Spleen (tissue), 11 donors: ENCODE results near the gene CT45A1. TPM values are rescaled to one million over a fixed set of nuclear protein-coding genes. Genes with fewer than 3 reads are reported as not detected.
A peak's percentile ranks its signal among the peaks of the same experiment; 100 is the strongest.
"Not testable (repeated sequence)": the region's sequence is repeated elsewhere in the genome, so short reads cannot be mapped to it uniquely, and the experiment has no call there.

ENCODE experiments used
- DNase-seq: peaks from one replicate; pipeline ENCODE4 v3.0.0-alpha.2; 2020
- H3K27ac ChIP-seq, 8 donors: fragments of 200-600 bp; sonication (generic) in 7 of 8; 1 replicate in 4 of 8; 2 replicates in 4 of 8; pipeline versions ENCODE4 v1.5.0 to v1.8.0; 2016 to 2021; ENCODE audit warnings: inconsistent platforms in 4 of 8, mild to moderate bottlenecking in 4 of 8, moderate library complexity in 1 of 8
- H3K27me3 ChIP-seq, 7 donors: fragments of 200-600 bp; sonication (generic) in 6 of 7; replicated peaks in 1 of 7; 1 replicate in 4 of 7; 2 replicates in 3 of 7; pipeline versions ENCODE4 v1.5.0 to v1.8.0; 2016 to 2021; ENCODE audit warnings: inconsistent platforms in 3 of 7, mild to moderate bottlenecking in 1 of 7
- H3K36me3 ChIP-seq, 6 donors: fragments of 200-600 bp; sonication (generic) in 5 of 6; 1 replicate in 4 of 6; 2 replicates in 2 of 6; pipeline versions ENCODE4 v1.5.0 to v1.8.0; 2016 to 2021; ENCODE audit warnings: inconsistent platforms in 2 of 6
- H3K4me1 ChIP-seq, 6 donors: fragments of 200-600 bp; sonication (generic) in 5 of 6; 1 replicate in 3 of 6; 2 replicates in 3 of 6; pipeline versions ENCODE4 v1.5.0 to v1.8.0; 2016 to 2021; ENCODE audit warnings: inconsistent platforms in 3 of 6
- H3K4me3 ChIP-seq, 8 donors: fragments of 200-600 bp; sonication (generic) in 7 of 8; 1 replicate in 4 of 8; 2 replicates in 4 of 8; pipeline versions ENCODE4 v1.5.0 to v1.8.0; 2016 to 2021; ENCODE audit warnings: inconsistent platforms in 4 of 8, mild to moderate bottlenecking in 4 of 8, moderate library complexity in 2 of 8
- H3K9me3 ChIP-seq, 8 donors: fragments of 200-600 bp; sonication (generic) in 7 of 8; 1 replicate in 4 of 8; 2 replicates in 4 of 8; pipeline versions ENCODE4 v1.5.0 to v1.8.0; 2016 to 2021; ENCODE audit warnings: inconsistent platforms in 4 of 8
- CTCF ChIP-seq, 11 experiments: fragments of 200-600 bp in 7 of 11; fragments of 450-650 bp in 4 of 11; sonication (generic) in 4 of 11; IDR thresholded peaks in 8 of 11; conservative IDR thresholded peaks in 3 of 11; 1 replicate in 7 of 11; 2 replicates in 4 of 11; pipeline versions ENCODE4 v1.4.0 to v1.8.0; 2016 to 2021; ENCODE audit warnings: antibody characterized with exemption in 11 of 11, inconsistent platforms in 4 of 11, mild to moderate bottlenecking in 1 of 11
- POLR2A ChIP-seq, 3 donors: fragments of 450-650 bp; IDR thresholded peaks; one replicate each; pipeline ENCODE4 v1.5.1; 2017; ENCODE audit warnings: antibody characterized with exemption in 3 of 3, mild to moderate bottlenecking in 1 of 3
- POLR2AphosphoS5 ChIP-seq, 3 donors: sonication (generic); formaldehyde crosslinking; IDR thresholded peaks; one replicate each; pipeline ENCODE4 v1.5.1; 2017; ENCODE audit warnings: antibody characterized with exemption in 3 of 3
- WGBS, 5 donors: extraction: QIAGEN DNeasy Blood & Tissue Kit in 3 of 5; methylation state at CpG; one replicate each; pipeline versions ENCODE4 v1.1.5 to v1.1.7; 2013 to 2018; 5-methylcytosine and 5-hydroxymethylcytosine counted together
- intact Hi-C: fragments of 100-400 bp; cut with DNase I; formaldehyde crosslinking; loops from one replicate; pipeline ENCODE4 v1.15.0; 2023; ENCODE audit warnings: low total_unique reads
- polyA plus RNA-seq, 3 donors: library from polyadenylated mRNA; stranded (reverse); fragments of 200-250 nt; gene quantifications; one replicate each; pipeline ENCODE4 v1.2.1, GENCODE V29; 2013
- small RNA-seq, 4 donors: library from RNA; depleted of rRNA; stranded (forward); fragments of <200 nt; gene quantifications; one replicate each; pipeline ENCODE3, GENCODE V24; 2016
- total RNA-seq, 7 donors: library from RNA; depleted of rRNA in 3 of 7; stranded (reverse); fragments of >200 nt in 3 of 7; fragmentation: NEBNext Ultra II Directional in 4 of 7; extraction: Animal tissue kit (Norgen Biotek cat#: 25700) in 4 of 7; gene quantifications; one replicate each; pipeline versions ENCODE4 v1.1.0 to v1.2.1, GENCODE V29; 2016 to 2021
- donor health status: healthy with polysubstance abuse.
- donor health status: DM: no; HTN: no; CAD: no; lungs with moderate emphysema.
- donor health status: DM: no; HTN: no; CAD: no.
- donor health status: Bipolar disorder and iron deficiency.
- donor health status: healthy.
- donor health status: DM: no; HTN: no; CAD: no.
- donor health status: DM: yes; HTN: yes; CAD: no.

CT45A1 gene
- total and polyA plus RNA-seq, 10 donors = not detected

GRCh38 chrX:135737366-135738071 lies 24.1 kb downstream of the CT45A1 start:
- Histone ChIP-seq H3K4me1 (no peaks in the 10 kb centered on the region), H3K36me3 (no peaks in the 10 kb centered on the region), H3K27ac (no peak overlapping the region), H3K4me3 (no peak overlapping the region), H3K9me3 (no peaks in the 10 kb centered on the region), H3K27me3 (no peaks in the 10 kb centered on the region)
- 35 to 45% (median 40%) methylated on average over 3 to 4 of the region's 4 CpGs for WGBS, 5 donors
- intact Hi-C loops = no loop called here
- no peak for TF ChIP-seq POLR2AphosphoS5 (IDR thresholded peaks at IDR 0.05)
- TF ChIP-seq POLR2A (IDR thresholded peaks at IDR 0.05) = no peak
- no peak for DNase-seq

- H3K36me3 ChIP-seq = no peaks in the 10 kb centered on the region
- H3K27me3 ChIP-seq = no peaks in the 10 kb centered on the region
- no peak overlapping the region for H3K27ac ChIP-seq
- peak; percentile 66 for DNase-seq
- H3K4me1 ChIP-seq = no peaks in the 10 kb centered on the region
- H3K4me3 ChIP-seq = peak overlapping the region in 1 of 8 donors; percentile 23
- H3K9me3 ChIP-seq = no peaks in the 10 kb centered on the region
- no peak for TF ChIP-seq POLR2A (IDR thresholded peaks at IDR 0.05)
- peak in 6 of 11 experiments; percentile 16 to 45 (median 32) for TF ChIP-seq CTCF (IDR thresholded peaks at IDR 0.05 in 8 of 11, conservative IDR thresholded peaks at IDR 0.05 in 3 of 11)
- TF ChIP-seq POLR2AphosphoS5 (IDR thresholded peaks at IDR 0.05) = no peak
- 44 to 64% (median 54%) methylated on average over 10 to 18 of the region's 18 CpGs for WGBS, 5 donors
- intact Hi-C loops = no loop called here
Measured at GRCh38 chrX:135740681-135741149, 27.3 kb downstream of the CT45A1 start.

GRCh38 chrX:135741192-135741715 lies 27.8 kb downstream of the CT45A1 start:
- Histone ChIP-seq H3K4me1 (no peaks in the 10 kb centered on the region), H3K27me3 (no peaks in the 10 kb centered on the region), H3K27ac (no peak overlapping the region), H3K36me3 (no peaks in the 10 kb centered on the region), H3K4me3 (no peak overlapping the region), H3K9me3 (no peaks in the 10 kb centered on the region)
- intact Hi-C loops = no loop called here
- TF ChIP-seq CTCF (IDR thresholded peaks at IDR 0.05 in 8 of 11, conservative IDR thresholded peaks at IDR 0.05 in 3 of 11) (no peak), POLR2A (IDR thresholded peaks at IDR 0.05) (no peak), POLR2AphosphoS5 (IDR thresholded peaks at IDR 0.05) (no peak)
- DNase-seq = no peak
- WGBS, 5 donors = 84 to 96% (median 92%) methylated on average over 17 to 23 of the region's 23 CpGs

- H3K4me1 ChIP-seq, H3K27ac ChIP-seq, intact Hi-C loops, H3K4me3 ChIP-seq, H3K27me3 ChIP-seq, H3K36me3 ChIP-seq, DNase-seq, H3K9me3 ChIP-seq: not testable (repeated sequence)
- WGBS, 5 donors = 88 to 97% (median 92%) methylated on average over 3 to 4 of the region's 4 CpGs
Measured at GRCh38 chrX:135744739-135745138, 31.3 kb downstream of the CT45A1 start.

- WGBS, 5 donors = no CpG with 5 or more reads among the region's 17 CpGs
- H3K36me3 ChIP-seq, H3K27ac ChIP-seq, intact Hi-C loops, H3K27me3 ChIP-seq, H3K9me3 ChIP-seq, DNase-seq, H3K4me3 ChIP-seq, H3K4me1 ChIP-seq: not testable (repeated sequence)
Measured at GRCh38 chrX:135768091-135768490, 54.7 kb downstream of the CT45A1 start, which contains the start of gene CT45A3. TSS of gene CT45A3 (minus strand) at chrX:135768191. CDS start at chrX:135764444, 3,747 bp downstream.

Small RNAs within 50 kb of the gene (small RNA-seq; reads per million reads assigned to genes)
- 0 reads per million in 4 donors for gene AC240442.1

Other genes with a start within 250 kb of the CT45A1 start
- 10 to 100 TPM; 17.8 to 36.0 (median 19.2) TPM for gene INTS6L, start 193.0 kb upstream of the CT45A1 start, total RNA-seq
- gene INTS6L, start 193.0 kb upstream of the CT45A1 start, polyA plus RNA-seq = 10 to 100 TPM; 17.5 to 35.6 (median 20.7) TPM
- not detected for gene CT45A3, start 54.6 kb downstream of the CT45A1 start, total RNA-seq
- gene CT45A3, start 54.6 kb downstream of the CT45A1 start, polyA plus RNA-seq = not detected
- gene CT45A5, start 71.9 kb downstream of the CT45A1 start, total RNA-seq = not detected
- gene CT45A5, start 71.9 kb downstream of the CT45A1 start, polyA plus RNA-seq = not detected
- not detected for gene CT45A6, start 89.1 kb downstream of the CT45A1 start, total RNA-seq
- gene CT45A6, start 89.1 kb downstream of the CT45A1 start, polyA plus RNA-seq = not detected
- not detected for gene CT45A2, start 106.4 kb downstream of the CT45A1 start, total RNA-seq
- gene CT45A2, start 106.4 kb downstream of the CT45A1 start, polyA plus RNA-seq = not detected
- not detected for gene CT45A7, start 123.6 kb downstream of the CT45A1 start, total RNA-seq
- not detected for gene CT45A7, start 123.6 kb downstream of the CT45A1 start, polyA plus RNA-seq
- not detected for gene CT45A8, start 140.9 kb downstream of the CT45A1 start, total RNA-seq
- gene CT45A8, start 140.9 kb downstream of the CT45A1 start, polyA plus RNA-seq = not detected
- gene CT45A9, start 158.2 kb downstream of the CT45A1 start, total RNA-seq = not detected
- gene CT45A9, start 158.2 kb downstream of the CT45A1 start, polyA plus RNA-seq = not detected
- not detected for gene CT45A10, start 179.8 kb downstream of the CT45A1 start, total RNA-seq
- not detected for gene CT45A10, start 179.8 kb downstream of the CT45A1 start, polyA plus RNA-seq
- gene SAGE1, start 180.1 kb downstream of the CT45A1 start, total RNA-seq = not detected
- gene SAGE1, start 180.1 kb downstream of the CT45A1 start, polyA plus RNA-seq = under 1 TPM in 1 of 3 donors, not detected in 2; 0.02 TPM